Measurements from ENCODE around the gene HDAC4.

HDAC4 gene

DNA sequence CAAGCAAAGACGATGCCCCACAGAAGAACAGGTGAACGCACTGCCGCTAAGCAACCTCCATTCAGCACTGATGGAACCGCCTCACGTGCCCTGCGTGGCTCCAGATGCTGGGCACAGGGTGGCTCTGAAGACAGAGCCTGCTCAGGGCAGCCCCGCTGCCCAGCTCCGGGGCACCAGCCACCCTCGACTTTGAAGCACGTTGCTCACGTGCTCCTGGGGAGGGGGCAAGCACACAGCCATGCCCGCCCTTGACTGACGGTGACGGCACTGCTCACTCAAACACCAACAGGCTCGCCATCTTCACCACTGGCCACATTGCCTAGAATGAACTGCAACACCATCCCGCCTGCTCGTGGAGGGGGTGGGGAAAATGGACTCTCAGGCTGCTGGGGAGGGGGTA is 251.3 kb downstream of the HDAC4 start:
- DNase-seq, result no peak

DNA sequence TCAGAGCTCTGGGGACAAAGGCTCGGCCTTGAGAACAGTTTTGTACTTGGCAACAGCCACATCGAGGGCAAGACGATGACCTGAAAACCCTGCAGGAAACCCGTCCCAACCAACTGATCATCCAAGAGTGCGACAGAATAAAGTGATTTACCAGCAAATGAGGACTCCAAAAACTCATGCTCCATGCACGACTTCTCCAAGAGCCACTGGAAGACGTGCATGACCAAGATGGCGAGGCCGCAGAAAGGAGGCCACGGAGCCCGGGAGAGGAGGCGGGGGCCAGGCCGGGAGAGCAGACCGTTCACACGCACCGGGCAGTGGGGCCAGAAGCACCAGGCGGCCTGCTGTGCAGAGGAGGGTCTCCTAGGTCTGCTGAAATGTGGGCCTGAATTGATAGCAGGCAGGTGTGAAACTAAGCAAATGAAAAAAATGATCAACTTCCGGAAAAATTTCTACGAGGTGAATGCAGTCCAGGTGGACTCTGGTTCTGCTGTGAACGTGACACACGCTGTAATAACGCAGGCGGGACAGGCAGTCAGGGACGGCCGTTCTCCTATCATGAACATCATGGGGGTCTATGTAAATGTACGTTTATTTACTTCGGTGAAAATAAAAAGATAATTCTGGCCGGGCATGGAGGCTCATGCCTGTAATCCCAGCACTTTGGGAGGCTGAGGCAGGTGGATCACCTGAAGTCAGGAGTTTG is 252.2 kb downstream of the HDAC4 start:
- no peak for DNase-seq

DNA sequence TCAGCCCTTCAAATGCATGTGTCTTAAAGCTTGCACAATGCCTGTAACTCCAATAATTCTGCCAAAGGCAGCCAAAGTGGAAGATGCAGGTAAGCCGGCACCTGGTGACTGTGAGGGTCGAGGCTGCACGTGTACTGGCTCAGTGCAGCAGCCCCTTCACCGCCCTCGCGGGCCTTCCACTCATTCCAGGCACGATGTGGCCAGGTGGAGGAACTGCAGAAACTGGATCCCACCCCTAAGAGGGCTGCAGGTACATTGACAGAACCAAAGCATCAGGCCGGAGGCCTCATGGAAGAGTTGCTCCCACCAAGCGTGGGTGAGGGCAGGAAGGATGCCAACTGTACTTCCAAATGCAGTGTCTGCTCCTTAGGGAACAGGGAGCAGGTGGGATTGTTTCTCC is 253.4 kb downstream of the HDAC4 start:
- DNase-seq, result no peak

DNA sequence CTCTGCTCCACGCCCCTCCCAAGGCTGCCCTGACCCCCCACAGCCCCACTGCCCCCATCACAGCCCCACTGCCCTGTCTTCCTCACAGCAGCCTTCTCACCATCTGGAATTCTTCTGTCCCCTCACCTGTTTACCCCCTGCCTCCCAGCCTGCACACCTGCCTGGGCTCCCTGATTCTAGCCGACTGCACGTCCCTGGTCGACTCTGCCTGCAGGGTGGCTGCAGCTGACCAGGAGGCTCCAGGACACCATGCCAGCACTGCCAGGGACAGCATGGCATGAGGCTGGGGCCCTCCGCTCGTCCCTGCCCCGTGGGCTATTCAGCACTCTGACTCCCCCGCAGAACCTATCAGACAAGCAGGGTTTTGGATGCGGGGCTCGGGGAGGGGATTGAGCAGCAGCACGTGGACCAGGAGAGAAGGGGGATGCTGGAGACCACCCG is 254.1 kb downstream of the HDAC4 start:
- no peak for DNase-seq

DNA sequence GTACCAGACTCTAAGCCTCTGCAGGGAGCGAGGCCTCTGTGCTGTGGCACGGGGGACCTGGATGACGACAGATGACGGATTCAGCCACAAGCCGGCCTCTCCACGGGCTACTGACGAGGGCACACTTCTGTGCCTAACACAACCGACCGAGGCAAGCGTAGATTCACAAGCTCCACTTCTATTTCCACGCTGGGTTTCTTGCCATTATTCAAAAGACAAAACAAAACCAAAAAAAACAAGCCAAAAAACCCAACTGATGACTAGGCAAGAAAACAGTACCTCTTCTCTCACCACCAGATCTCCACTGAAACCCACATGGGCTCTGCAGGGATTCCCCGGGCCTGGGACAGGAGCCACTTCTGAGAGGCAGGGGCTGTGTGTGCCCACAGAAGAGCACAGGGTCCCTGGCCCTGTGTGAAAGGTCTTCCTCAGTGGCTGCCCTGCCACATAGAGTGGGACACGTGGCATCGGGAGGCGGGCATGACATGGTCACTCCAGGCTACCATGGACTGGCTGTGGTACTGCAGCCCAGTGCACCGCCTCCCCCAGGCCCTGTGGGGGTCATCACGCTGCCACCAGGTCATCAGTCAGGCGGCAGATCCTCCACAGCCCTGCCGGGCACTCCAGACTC is 254.7 kb downstream of the HDAC4 start:
- no peak for DNase-seq

DNA sequence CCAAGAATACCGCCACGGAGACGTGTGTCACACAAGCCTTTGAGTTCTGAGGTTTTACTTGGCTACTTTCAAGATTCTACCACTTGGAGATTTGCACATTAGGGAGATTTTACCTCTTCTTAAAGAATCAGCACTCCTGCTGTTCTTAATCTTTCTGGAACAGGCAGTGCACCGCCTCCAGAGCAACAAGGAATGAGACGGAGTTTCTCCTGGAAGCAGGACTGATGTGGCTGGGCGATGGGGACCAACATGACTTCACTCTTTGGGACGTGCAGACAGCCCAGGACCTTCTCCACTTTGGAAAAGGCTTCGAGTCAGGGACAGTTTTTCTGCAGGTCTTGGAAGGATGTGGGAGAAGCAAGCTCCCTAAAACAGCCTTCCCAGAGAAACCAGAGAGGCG is 255.2 kb downstream of the HDAC4 start:
- DNase-seq, result no peak

DNA sequence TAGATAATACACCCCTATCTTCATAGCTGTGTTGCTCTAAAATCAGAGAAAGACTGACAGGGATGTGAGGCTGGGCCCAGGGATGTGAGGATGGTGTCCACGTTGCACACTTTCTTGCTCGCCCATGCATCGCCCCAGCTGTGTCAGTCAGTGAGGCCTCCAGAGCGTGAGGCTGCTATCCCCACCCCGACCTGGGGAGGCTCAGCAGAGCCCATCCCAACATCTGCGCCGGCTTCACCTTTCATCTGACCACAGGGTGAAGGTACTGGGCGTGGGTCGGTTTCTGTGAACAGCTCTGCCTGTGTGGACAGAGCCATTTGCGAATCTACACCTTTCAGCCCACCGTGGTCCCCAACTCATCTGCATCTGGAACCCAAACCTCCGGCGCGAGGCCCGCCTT is 255.7 kb downstream of the HDAC4 start:
- no peak for DNase-seq

DNA sequence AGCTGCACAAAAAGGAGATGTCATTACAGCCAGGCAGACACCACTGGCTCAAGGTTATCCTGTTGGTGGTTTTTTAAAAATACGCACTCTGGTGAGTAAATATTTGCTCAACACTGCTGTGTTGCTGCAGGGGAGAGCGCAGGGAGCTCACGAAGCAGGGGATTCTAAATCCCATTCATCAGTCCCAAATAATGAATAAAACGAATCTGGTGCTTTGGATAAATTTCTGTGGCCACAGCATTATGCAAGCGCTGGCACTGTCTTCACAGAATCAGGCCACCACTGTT is 256.2 kb downstream of the HDAC4 start:
- DNase-seq, result no peak

DNA sequence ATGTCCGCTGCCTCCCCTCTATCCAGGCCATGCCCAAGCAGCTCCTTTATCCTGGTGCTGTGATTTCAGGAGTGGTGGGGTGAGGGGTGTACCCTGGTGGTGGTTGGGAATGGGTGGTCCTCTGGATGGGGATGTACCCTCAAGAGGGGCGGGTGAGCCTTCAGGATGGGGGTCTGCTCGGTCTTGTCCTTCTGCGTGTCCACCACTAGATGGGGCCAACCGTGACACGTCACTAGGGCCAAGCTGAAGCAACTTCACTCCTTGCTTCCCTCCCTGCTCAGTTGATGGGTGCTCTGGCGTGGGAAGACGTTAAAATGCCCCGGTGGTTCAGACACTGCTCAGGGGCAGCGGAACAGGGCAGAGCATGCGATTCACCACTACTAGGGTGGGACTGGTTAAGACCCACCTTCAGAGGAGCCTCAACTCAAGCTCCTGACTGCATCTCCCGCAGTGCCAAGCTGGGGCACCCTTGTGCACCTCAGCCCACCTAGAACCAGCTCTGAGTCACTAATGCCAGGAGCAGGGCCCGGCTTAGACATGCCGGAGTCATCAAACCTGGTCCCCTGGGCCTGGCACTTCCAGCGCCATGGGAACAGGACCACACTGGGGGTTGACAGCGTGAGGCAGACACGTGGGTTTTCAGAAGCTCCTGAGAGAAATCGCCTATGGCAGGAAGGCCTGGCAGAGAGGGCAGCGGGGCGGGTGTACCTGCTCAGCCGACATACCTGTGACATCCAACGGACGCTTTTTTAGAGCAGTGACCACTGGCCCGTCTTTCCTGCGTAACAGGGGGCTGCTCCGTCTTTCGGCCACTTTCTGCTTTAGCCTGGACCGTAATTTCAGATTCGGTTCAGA is 256.7 kb downstream of the HDAC4 start:
- peak; percentile 50 for DNase-seq

DNA sequence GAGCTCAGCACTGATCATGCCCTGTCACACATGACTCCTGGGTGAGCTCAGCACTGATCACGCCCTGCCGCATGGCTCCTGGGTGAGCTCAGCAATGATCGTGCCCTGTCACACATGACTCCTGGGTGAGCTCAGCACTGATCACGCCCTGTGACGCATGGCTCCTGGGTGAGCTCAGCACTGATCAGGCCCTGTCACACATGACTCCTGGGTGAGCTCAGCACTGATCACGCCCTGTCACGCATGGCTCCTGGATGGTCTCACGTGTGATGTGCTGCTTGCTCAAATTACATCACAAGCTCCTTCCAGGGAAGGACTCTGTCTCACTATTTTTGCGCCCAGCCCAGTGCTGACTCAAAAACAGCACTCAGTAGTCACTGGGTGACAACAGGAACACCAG is 258.0 kb downstream of the HDAC4 start:
- no peak for DNase-seq

DNA sequence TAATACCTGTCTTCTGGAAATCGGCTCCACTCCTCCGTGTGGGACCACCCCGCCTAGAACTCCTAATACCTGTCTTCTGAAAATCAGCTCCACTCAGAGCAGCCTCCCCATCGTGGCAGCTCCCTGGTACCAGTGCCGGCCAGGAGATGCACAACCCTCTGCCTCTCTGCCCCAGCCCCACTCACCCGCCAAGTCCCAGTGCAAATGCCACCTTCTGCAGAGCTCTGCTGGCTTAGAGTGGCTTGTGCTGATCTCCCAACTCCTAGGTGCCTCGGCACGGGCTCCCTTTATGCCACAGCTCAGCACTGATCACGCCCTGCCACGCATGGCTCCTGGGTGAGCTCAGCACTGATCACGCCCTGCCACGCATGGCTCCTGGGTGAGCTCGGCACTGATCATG is 258.5 kb downstream of the HDAC4 start:
- no peak for DNase-seq

DNA sequence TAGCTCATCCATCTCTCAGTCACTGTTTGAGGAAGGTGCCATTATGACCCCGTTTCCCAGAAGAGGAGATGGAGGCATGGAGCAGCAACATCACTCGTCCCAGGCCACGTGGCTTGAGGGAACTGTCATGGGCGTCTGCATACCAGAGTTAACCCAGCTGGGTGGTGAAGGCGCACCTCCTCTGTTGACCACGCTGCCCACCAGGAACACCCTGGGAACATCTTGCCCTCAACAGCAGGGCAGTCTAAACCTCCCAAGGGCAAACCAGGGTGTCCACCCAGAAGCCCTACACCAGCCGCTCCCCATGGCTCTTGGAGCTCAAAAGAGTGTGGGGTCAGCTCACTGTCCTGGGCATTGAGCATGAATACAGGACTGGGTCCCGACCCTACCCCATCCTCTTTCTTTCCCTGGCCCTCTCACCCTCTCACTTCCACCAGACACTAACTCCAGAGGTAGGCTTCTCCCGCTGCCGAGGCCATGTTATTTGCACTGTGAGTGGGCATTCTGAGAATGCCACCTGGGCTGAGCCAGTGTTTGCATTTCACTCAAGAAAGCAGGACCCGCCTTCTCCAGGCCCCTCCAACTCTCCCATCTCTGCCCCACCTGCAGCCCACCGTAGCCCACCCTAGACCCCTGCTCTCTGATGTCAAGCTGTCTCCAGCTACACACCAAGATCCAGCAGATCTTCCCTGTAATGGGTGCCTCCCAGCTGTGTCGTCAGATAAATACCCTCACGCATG is 259.6 kb downstream of the HDAC4 start:
- DNase-seq, result no peak

DNA sequence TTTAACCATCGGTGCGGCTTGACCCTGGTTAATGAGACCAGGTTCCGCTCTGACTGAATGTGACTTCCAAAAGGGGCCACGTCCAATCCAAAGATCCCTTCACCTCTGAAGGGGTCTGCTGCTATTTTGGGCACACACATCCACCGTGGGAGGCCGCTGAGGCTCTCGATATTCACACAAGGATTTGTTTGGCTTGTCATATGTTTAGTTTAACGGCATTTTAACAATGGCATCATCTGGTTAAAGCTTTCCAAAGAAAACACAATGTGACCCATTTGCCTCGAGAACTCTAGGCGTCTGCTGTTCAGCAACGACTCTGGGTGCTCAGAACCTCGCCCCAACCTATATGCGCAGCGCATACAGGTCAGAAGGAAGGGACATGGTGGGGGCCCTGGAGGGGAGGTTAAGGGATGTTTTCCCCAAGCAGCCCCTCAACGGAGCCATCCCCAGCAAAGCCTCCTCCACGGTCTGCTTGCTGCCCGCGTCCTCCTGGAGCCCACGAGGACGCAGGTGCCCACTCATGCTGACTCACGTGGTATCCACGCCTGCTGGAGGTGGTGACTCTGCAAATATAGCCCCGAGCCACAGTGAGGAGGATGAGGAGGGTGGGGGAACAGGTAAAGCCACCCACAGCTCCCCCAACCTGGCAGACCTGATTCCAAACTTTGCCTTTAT is 260.3 kb downstream of the HDAC4 start:
- DNase-seq, result peak; percentile 18

DNA sequence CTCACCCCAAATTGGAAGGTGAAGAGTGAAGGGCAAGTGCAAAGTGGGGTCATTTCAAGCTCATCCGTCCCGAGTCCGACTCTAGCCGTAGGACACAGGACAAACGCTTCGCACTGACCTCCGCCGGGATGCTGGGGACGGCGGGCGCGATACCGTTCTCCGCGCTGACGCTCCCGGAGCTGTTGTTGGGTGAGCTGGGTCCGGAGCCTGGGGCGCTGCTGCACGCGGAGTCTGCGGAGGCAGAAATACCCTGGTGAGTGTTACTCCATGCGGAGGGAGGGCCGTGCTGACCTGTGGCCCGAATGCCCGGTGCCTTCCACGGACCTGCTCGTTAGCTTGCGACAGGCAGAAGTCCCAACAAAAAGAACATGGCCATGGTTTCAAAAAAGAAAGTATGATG is 261.3 kb downstream of the HDAC4 start:
- DNase-seq, result no peak

DNA sequence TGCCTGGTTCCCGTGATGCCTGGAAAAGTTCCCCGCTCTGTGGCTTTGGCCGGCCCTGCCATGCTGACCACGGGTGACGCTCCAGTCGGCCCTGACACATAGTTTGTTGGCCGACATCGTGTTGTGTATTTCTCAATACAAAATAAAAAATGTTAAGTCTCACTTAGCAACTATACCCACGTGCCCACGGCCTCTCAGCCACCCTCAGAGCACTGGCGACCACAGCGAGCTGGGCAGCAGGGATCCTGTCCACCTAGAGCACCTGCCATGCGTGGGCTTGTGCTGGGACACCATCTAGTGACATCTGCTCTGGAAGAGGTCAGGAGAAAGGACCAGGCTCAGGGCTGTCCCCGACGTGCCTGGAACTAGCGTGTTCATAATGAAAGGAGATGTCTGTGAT is 261.7 kb downstream of the HDAC4 start:
- DNase-seq, result no peak

DNA sequence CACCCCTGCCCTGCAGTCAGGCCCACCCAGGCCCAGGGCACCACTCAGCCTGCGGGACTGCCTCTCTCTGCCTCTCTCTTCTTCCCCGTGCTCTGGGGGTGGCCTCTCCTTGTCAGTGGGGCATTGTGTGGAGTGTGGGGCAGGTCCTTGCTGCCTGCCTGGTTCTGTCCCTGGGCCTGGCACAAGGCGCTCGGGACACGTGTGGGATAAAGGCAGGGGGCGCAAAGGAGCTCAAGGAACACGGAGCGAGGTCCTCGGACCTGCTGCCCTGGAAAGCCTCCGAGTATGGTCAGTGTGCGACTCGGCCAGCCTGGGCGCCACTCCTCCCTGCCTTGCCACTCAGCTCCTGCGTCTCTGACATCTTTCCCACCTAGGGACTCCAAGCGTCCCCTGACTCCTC is 262.2 kb downstream of the HDAC4 start:
- no peak for DNase-seq

DNA sequence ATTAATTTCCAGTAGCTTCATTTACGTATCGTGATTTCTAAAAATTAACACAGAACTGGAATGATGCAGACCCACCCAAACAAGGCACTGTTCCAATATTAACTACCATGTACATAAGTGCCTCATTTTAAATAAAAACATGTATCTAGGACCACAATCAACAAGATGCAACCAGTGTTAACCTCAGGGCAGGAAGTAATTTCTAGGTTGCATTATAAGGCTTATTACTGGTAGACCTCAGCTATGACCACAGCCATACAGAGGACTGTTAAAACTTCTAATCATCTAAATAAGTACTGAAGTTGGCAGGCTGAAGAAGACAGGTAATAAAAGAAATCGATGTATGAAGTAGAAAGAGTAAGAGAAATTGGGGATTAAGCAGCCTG is 262.9 kb downstream of the HDAC4 start:
- DNase-seq, result no peak

DNA sequence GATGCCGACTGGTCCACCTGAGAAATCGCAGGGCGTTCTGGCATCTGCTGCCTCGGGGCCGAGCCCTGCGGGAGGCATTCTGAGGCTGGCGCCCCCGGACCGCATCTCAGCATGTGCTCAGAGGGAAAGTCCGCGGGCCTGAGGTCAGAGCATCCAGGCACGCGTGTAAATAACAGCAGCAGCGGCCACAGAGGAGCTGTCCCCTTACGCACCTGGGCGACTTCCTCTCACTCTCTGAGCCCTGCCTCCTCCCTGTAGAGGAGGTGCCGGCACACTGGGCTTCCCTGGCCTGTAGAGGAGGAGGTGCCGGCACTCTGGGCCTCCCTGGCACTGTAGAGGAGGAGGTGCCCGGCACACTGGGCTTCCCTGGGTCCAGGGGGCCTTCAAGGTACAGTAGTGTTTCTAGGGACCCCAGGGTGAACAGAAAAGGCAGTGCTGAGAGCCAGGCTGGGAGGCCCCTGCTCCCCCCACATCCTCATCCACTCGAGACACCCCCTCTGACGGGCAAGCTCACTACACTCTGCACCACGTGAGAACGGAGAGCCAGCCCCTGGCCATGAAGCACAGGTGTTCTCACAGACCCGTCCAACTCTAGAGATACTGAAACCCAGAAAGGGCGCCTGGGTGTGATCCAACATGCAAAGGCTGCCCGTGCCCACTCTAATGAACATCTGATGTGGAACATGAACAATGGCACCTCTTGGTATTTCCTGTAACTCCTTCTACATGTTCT is 263.5 kb downstream of the HDAC4 start:
- DNase-seq, result no peak

DNA sequence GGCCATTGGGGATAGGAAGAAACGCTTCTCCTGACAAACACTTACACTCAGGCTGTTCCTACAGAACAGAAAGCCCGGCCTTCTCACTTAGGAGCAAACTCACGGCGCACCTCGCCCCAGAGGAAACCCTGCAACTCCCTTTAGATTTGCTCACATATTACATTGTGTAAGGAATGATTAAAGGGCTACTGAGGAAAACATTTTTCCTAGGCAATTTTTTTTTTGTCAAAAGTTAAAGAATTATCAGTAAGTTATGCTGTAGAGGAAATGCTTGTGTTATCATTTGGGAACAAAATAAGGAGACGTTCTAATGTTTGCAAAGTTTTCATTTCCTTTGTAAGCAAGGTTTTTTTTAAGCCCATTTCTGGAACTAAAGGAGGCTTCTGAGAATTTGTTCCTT is 264.1 kb downstream of the HDAC4 start:
- DNase-seq, result no peak

DNA sequence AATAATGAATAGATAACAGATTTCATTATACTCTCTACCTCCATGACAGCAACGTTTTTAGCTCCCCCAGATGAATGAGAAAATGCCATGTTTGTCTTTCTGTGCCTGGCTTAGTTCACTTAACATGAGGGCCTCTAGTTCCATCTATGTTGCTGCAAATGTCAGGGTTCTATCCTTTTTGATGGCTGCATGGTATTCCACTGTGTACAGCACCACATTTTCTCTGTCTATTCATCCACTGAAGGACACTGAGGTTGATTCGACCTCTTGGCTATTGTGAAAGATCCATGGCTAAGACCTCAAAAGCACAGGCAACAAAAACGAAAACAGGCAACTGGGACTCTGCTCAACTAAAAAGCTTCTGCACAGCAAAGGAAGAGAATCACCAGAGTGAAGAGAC is 264.6 kb downstream of the HDAC4 start:
- DNase-seq, result no peak

DNA sequence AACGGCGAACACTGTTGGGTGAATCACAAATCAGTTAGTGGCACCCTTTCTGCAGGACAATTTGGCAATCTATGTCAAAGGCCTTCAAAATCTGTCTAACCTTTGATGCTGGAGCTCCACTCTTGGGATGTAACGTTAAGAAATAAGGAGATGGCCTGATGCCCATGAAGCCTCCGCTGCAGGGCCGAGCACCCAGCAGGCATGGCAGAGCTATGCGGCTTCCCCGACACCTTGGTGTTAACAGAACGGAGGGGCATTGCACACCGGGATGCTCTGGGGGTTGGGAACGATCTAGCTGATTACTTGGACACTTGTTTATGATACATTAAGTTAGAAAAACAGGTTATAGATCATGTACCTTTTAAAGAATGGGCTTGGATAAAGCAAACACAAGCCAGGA is 265.3 kb downstream of the HDAC4 start:
- no peak for DNase-seq

Measured in fibroblast of skin of back (primary cell).